K562 (cell line): Measurements from ENCODE around the gene PAF1.

Experiments
- BMI1 ChIP-seq: fragments of 150-350 bp; IDR thresholded peaks from 2 replicates; pipeline ENCODE4 v1.6.1; 2014; ENCODE audit warnings: low read length
- CTCF ChIP-seq, 3 experiments: IDR thresholded peaks in 2 of 3; conservative IDR thresholded peaks in 1 of 3; 2 replicates each; pipeline ENCODE4 v1.5.1; 2011 to 2012; ENCODE audit warnings: low read length in 3 of 3, mild to moderate bottlenecking in 3 of 3, control low read depth in 2 of 3, improper control_type of control experiment in 1 of 3, inconsistent platforms in 1 of 3, low read depth in 1 of 3, mixed read lengths in 1 of 3, moderate library complexity in 1 of 3; ENCODE audit not compliant: insufficient read depth in 2 of 3
- EZH2 ChIP-seq: IDR thresholded peaks from 2 replicates; pipeline ENCODE4 v1.6.1; 2012; ENCODE audit warnings: low read depth, mild to moderate bottlenecking, inconsistent platforms, low read length, borderline replicate concordance
- MBD2 ChIP-seq: sonication (generic); IDR thresholded peaks from 2 replicates; pipeline ENCODE4 v1.6.1; 2016; ENCODE audit warnings: low read depth, borderline replicate concordance
- SP1 ChIP-seq: sonication (generic); formaldehyde crosslinking; IDR thresholded peaks from 2 replicates; pipeline ENCODE4 v1.8.1; 2022; ENCODE audit warnings: mild to moderate bottlenecking, missing genetic modification reagents
- SRSF9 ChIP-seq: fragments of 200-400 bp; formaldehyde crosslinking; IDR thresholded peaks from 2 replicates; pipeline ENCODE4 v1.6.1; 2017; ENCODE audit warnings: low read depth, low read length, borderline replicate concordance
- TCF7L2 ChIP-seq: fragments of 150-350 bp; IDR thresholded peaks from 2 replicates; pipeline ENCODE4 v1.6.1; 2016; ENCODE audit warnings: low read depth, mild to moderate bottlenecking, low read length, moderate library complexity
- ZBTB49 ChIP-seq: sonication (generic); formaldehyde crosslinking; IDR thresholded peaks from 2 replicates; pipeline ENCODE4 v1.8.0; 2022; ENCODE audit warnings: missing genetic modification reagents, mild to moderate bottlenecking, borderline replicate concordance
- ZNF134 ChIP-seq: fragments of 250-450 bp; sonication (Bioruptor Pico); conservative IDR thresholded peaks from 2 replicates; pipeline ENCODE4 v1.4.0; 2020

- no peak for TF ChIP-seq BMI1
- no peak for TF ChIP-seq ZNF134
- TF ChIP-seq ZBTB49, result no peak
- no peak for TF ChIP-seq SRSF9
- no peak for TF ChIP-seq SP1 (CRISPR knock-in tag)
- TF ChIP-seq EZH2, result no peak
- TF ChIP-seq CTCF (IDR thresholded peaks at IDR 0.05 in 2 of 3, conservative IDR thresholded peaks at IDR 0.05 in 1 of 3; ENCODE audit: insufficient read depth in 2 of 3, low read depth in 1 of 3, low read length in 3 of 3), result peak in 2 of 3 experiments; percentile 16 to 28; a peak in 1 of 6 replicates
- no peak for TF ChIP-seq TCF7L2
- TF ChIP-seq MBD2, result no peak
These were observed 45.0 kb downstream of the PAF1 start for GRCh38 chr19:39345956-39346355.
